MG63 (cell line): ENCODE results near the gene WNT9A. TPM values are rescaled to one million over a fixed set of nuclear protein-coding genes. Genes with fewer than 3 reads are reported as not detected.

Source experiments
- DNase-seq: peaks from one replicate; pipeline ENCODE4 v3.0.0-alpha.2; 2020
- H3K27me3 ChIP-seq: fragments of 250-450 bp; sonication (Bioruptor Pico); 2 replicates; pipeline ENCODE4 v1.5.1; 2020; ENCODE audit warnings: mild to moderate bottlenecking, moderate library complexity
- H3K36me3 ChIP-seq: fragments of 250-450 bp; sonication (Bioruptor Pico); 2 replicates; pipeline ENCODE4 v1.5.1; 2020; ENCODE audit warnings: mild to moderate bottlenecking, moderate library complexity
- H3K4me3 ChIP-seq: fragments of 250-450 bp; sonication (Bioruptor Pico); 2 replicates; pipeline ENCODE4 v1.5.1; 2020; ENCODE audit warnings: mild to moderate bottlenecking, moderate library complexity
- H3K9me3 ChIP-seq: fragments of 250-450 bp; sonication (Bioruptor Pico); 2 replicates; pipeline ENCODE4 v1.5.1; 2020; ENCODE audit warnings: mild to moderate bottlenecking, moderate library complexity
- total RNA-seq: library from RNA; depleted of rRNA; stranded (reverse); fragments of >200 nt; shearing (Covaris generic); gene quantifications from 2 replicates; pipeline ENCODE4 v1.2.3, GENCODE V29; 2014; ENCODE audit warnings: low replicate concordance

The WNT9A gene
- total RNA-seq, 1 experiment from 2014 or later, result 11.3 TPM

- Histone ChIP-seq H3K27me3 (no peaks in the 10 kb centered on the region; the same call in 1 of the 2 replicates), H3K4me3 (peak overlapping the region; percentile 88), H3K9me3 (no peaks in the 10 kb centered on the region), H3K36me3 (peaks cover 9% of the 10 kb centered on the region)
- peak; percentile 100 for DNase-seq
Observed at GRCh38 chr1:227945891-227946623, 1.7 kb downstream of the WNT9A start.

- DNase-seq, result peak; percentile 83
- H3K9me3 ChIP-seq, result no peaks in the 10 kb centered on the region
- peaks cover 12% of the 10 kb centered on the region for H3K36me3 ChIP-seq
- H3K4me3 ChIP-seq, result peak overlapping the region; percentile 88
- H3K27me3 ChIP-seq, result no peaks in the 10 kb centered on the region; the same call in 1 of the 2 replicates
Observed at GRCh38 chr1:227944931-227945890, 2.5 kb downstream of the WNT9A start.

GRCh38 chr1:227944090-227944930, 3.4 kb downstream of the WNT9A start:
- no peaks in the 10 kb centered on the region for H3K9me3 ChIP-seq
- no peaks in the 10 kb centered on the region; the same call in 1 of the 2 replicates for H3K27me3 ChIP-seq
- peaks cover 12% of the 10 kb centered on the region for H3K36me3 ChIP-seq
- H3K4me3 ChIP-seq, result no peak overlapping the region
- DNase-seq, result no peak

- DNase-seq, result no peak
- H3K36me3 ChIP-seq, result peaks cover 12% of the 10 kb centered on the region
- H3K9me3 ChIP-seq, result no peaks in the 10 kb centered on the region
- H3K27me3 ChIP-seq, result no peaks in the 10 kb centered on the region; the same call in 1 of the 2 replicates
- no peak overlapping the region for H3K4me3 ChIP-seq
Observed at GRCh38 chr1:227943381-227944089, 4.2 kb downstream of the WNT9A start.

GRCh38 chr1:227942716-227943261, 4.9 kb downstream of the WNT9A start:
- no peaks in the 10 kb centered on the region; the same call in 1 of the 2 replicates for H3K27me3 ChIP-seq
- H3K36me3 ChIP-seq, result peaks cover 19% of the 10 kb centered on the region
- no peaks in the 10 kb centered on the region; the same call in 1 of the 2 replicates for H3K9me3 ChIP-seq
- no peak for DNase-seq
- no peak overlapping the region for H3K4me3 ChIP-seq

GRCh38 chr1:227942021-227942715, 5.6 kb downstream of the WNT9A start:
- no peak for DNase-seq
- Histone ChIP-seq H3K4me3 (no peak overlapping the region), H3K27me3 (no peaks in the 10 kb centered on the region; the same call in 1 of the 2 replicates), H3K9me3 (no peaks in the 10 kb centered on the region; the same call in 1 of the 2 replicates), H3K36me3 (peaks cover 25% of the 10 kb centered on the region)

GRCh38 chr1:227941509-227942020, 6.2 kb downstream of the WNT9A start:
- peaks cover 31% of the 10 kb centered on the region for H3K36me3 ChIP-seq
- DNase-seq, result no peak

GRCh38 chr1:227940791-227941241, 6.9 kb downstream of the WNT9A start:
- H3K4me3 ChIP-seq, result no peak overlapping the region
- no peaks in the 10 kb centered on the region; the same call in 1 of the 2 replicates for H3K27me3 ChIP-seq
- peaks cover 11% of the 10 kb centered on the region for H3K9me3 ChIP-seq
- H3K36me3 ChIP-seq, result peaks cover 38% of the 10 kb centered on the region
- DNase-seq, result no peak

More at GRCh38 chr1:227941509-227942020, 6.2 kb downstream of the WNT9A start:
- H3K9me3 ChIP-seq, result peaks cover 4% of the 10 kb centered on the region
- H3K27me3 ChIP-seq, result no peaks in the 10 kb centered on the region; the same call in 1 of the 2 replicates
- no peak overlapping the region for H3K4me3 ChIP-seq

- no peak for DNase-seq
Observed at GRCh38 chr1:227939791-227940771, 7.7 kb downstream of the WNT9A start.

GRCh38 chr1:227938911-227939790, 8.6 kb downstream of the WNT9A start:
- peaks cover 28% of the 10 kb centered on the region for H3K9me3 ChIP-seq
- H3K36me3 ChIP-seq, result peaks cover 39% of the 10 kb centered on the region
- no peak overlapping the region for H3K4me3 ChIP-seq
- DNase-seq, result no peak
- H3K27me3 ChIP-seq, result no peaks in the 10 kb centered on the region; the same call in 1 of the 2 replicates

More at GRCh38 chr1:227939791-227940771, 7.7 kb downstream of the WNT9A start:
- H3K27me3 ChIP-seq, result no peaks in the 10 kb centered on the region; the same call in 1 of the 2 replicates
- peaks cover 39% of the 10 kb centered on the region for H3K36me3 ChIP-seq
- peaks cover 19% of the 10 kb centered on the region for H3K9me3 ChIP-seq
- H3K4me3 ChIP-seq, result no peak overlapping the region

- H3K36me3 ChIP-seq, result peaks cover 38% of the 10 kb centered on the region
- peaks cover 37% of the 10 kb centered on the region for H3K9me3 ChIP-seq
- H3K4me3 ChIP-seq, result no peak overlapping the region
- DNase-seq, result no peak
- no peaks in the 10 kb centered on the region for H3K27me3 ChIP-seq
Observed at GRCh38 chr1:227938276-227938675, 9.5 kb downstream of the WNT9A start.

- Histone ChIP-seq H3K4me3 (no peak overlapping the region), H3K36me3 (peaks cover 42% of the 10 kb centered on the region), H3K27me3 (no peaks in the 10 kb centered on the region), H3K9me3 (peaks cover 41% of the 10 kb centered on the region)
- no peak for DNase-seq
Observed at GRCh38 chr1:227937838-227938145, 9.9 kb downstream of the WNT9A start.
